HEK293T (cell line): Measurements from ENCODE around the gene ZNF599.
A peak's percentile ranks its signal among the peaks of the same experiment; 100 is the strongest.

Source experiments
- CTCF ChIA-PET: fragments of 350-600 bp; formaldehyde crosslinking; extraction: SDS; loops from one replicate; lab custom pipeline; 2021; ENCODE audit warnings: antibody characterized with exemption, inconsistent platforms; lab: Yijun Ruan, JAX
- POLR2A ChIA-PET: fragments of 350-600 bp; formaldehyde crosslinking; extraction: SDS; loops from one replicate; lab custom pipeline; 2020; ENCODE audit warnings: antibody characterized with exemption, inconsistent platforms; lab: Yijun Ruan, JAX
- DNase-seq: peaks from one replicate; pipeline ENCODE4 v3.0.0; 2012; ENCODE audit warnings: mixed read lengths; ENCODE audit errors: extremely low spot score
- ARNT ChIP-seq: fragments of 450-650 bp; IDR thresholded peaks from 2 replicates; pipeline ENCODE4 v1.6.1; 2017; ENCODE audit warnings: mild to moderate bottlenecking
- BHLHE40 ChIP-seq: fragments of 450-650 bp; IDR thresholded peaks from 2 replicates; pipeline ENCODE4 v1.6.1; 2016; ENCODE audit warnings: mild to moderate bottlenecking, moderate library complexity, borderline replicate concordance
- CTBP1 ChIP-seq: fragments of 450-650 bp; IDR thresholded peaks from 2 replicates; pipeline ENCODE4 v1.6.1; 2016; ENCODE audit warnings: borderline replicate concordance
- ELF4 ChIP-seq: fragments of 450-650 bp; IDR thresholded peaks from 2 replicates; pipeline ENCODE4 v1.6.1; 2017; ENCODE audit warnings: antibody characterized with exemption
- FOXA1 ChIP-seq: fragments of 450-650 bp; IDR thresholded peaks from 2 replicates; pipeline ENCODE4 v1.6.1; 2016; ENCODE audit warnings: mild to moderate bottlenecking
- FOXK2 ChIP-seq: fragments of 450-650 bp; IDR thresholded peaks from 2 replicates; pipeline ENCODE4 v1.6.1; 2016; ENCODE audit warnings: mild to moderate bottlenecking
- FOXM1 ChIP-seq: fragments of 450-650 bp; IDR thresholded peaks from 2 replicates; pipeline ENCODE4 v1.6.1; 2017; ENCODE audit warnings: mild to moderate bottlenecking, borderline replicate concordance
- HDGF ChIP-seq: fragments of 450-650 bp; IDR thresholded peaks from 2 replicates; pipeline ENCODE4 v1.6.1; 2017; ENCODE audit warnings: antibody characterized with exemption, borderline replicate concordance
- L3MBTL2 ChIP-seq: fragments of 450-650 bp; conservative IDR thresholded peaks from 2 replicates; pipeline ENCODE4 v1.6.1; 2016; ENCODE audit warnings: mild to moderate bottlenecking
- LEF1 ChIP-seq: fragments of 450-650 bp; IDR thresholded peaks from 2 replicates; pipeline ENCODE4 v1.6.1; 2017; ENCODE audit warnings: mild to moderate bottlenecking, borderline replicate concordance
- NFRKB ChIP-seq: fragments of 450-650 bp; IDR thresholded peaks from 2 replicates; pipeline ENCODE4 v1.6.1; 2016; ENCODE audit warnings: mild to moderate bottlenecking, moderate library complexity
- PKNOX1 ChIP-seq: fragments of 450-650 bp; IDR thresholded peaks from 2 replicates; pipeline ENCODE4 v1.6.1; 2016
- SP1 ChIP-seq: fragments of 450-650 bp; IDR thresholded peaks from 2 replicates; pipeline ENCODE4 v1.6.1; 2017
- SUZ12 ChIP-seq: fragments of 450-650 bp; IDR thresholded peaks from 2 replicates; pipeline ENCODE4 v1.6.1; 2016; ENCODE audit warnings: mild to moderate bottlenecking
- TARDBP ChIP-seq: fragments of 450-650 bp; IDR thresholded peaks from 2 replicates; pipeline ENCODE4 v1.6.1; 2016
- ZNF384 ChIP-seq: fragments of 450-650 bp; IDR thresholded peaks from 2 replicates; pipeline ENCODE4 v1.6.1; 2016

ZNF599 gene

GRCh38 chr19:34772697-34773554 lies at the start of gene ZNF599:
Gene ZNF599 (minus strand): TSS chr19:34773215. CDS start chr19:34772841, 374 bp downstream.
- peak; percentile 47; the same call in 1 of the 2 replicates for TF ChIP-seq PKNOX1
- peak; percentile 94 for TF ChIP-seq L3MBTL2
- peak; percentile 53; the same call in 1 of the 2 replicates for TF ChIP-seq ELF4
- TF ChIP-seq NFRKB, result no peak
- POLR2A ChIA-PET, result interaction anchor here (0.7 to 1.4 kb wide), 2 partner anchors 38 to 39 kb away, joined by 3 to 4 read pairs; partner anchors contain the start of gene ZNF181
- CTCF ChIA-PET, result no interaction called here
- DNase-seq, result peak; percentile 89

- TF ChIP-seq SUZ12 (no peak), ARNT (no peak), LEF1 (no peak), NFRKB (no peak), ELF4 (no peak), ZNF384 (no peak), SP1 (no peak), HDGF (no peak), FOXK2 (no peak), FOXM1 (no peak), PKNOX1 (no peak), TARDBP (no peak), BHLHE40 (no peak), FOXA1 (no peak), L3MBTL2 (no peak), CTBP1 (no peak)
- CTCF ChIA-PET, result no interaction called here
These were observed 45.3 kb upstream of the ZNF599 start for GRCh38 chr19:34818270-34818669.

GRCh38 chr19:34816708-34817107 lies 43.7 kb upstream of the ZNF599 start:
- ChIA-PET CTCF (no interaction called here), POLR2A (no interaction called here)
- no peak for TF ChIP-seq CTBP1
- TF ChIP-seq ELF4, result no peak
- no peak for TF ChIP-seq NFRKB
- no peak for TF ChIP-seq ZNF384
- no peak for TF ChIP-seq SUZ12
- no peak for TF ChIP-seq L3MBTL2
- no peak for TF ChIP-seq FOXA1
- TF ChIP-seq SP1, result no peak
- no peak for TF ChIP-seq PKNOX1
- no peak for TF ChIP-seq LEF1
- TF ChIP-seq FOXM1, result no peak
- TF ChIP-seq ARNT, result no peak
- TF ChIP-seq HDGF, result no peak
- TF ChIP-seq BHLHE40, result no peak
- TF ChIP-seq FOXK2, result no peak
- no peak for DNase-seq

More at GRCh38 chr19:34818270-34818669, 45.3 kb upstream of the ZNF599 start:
- DNase-seq, result no peak
- POLR2A ChIA-PET, result no interaction called here

- TF ChIP-seq FOXK2, result no peak
- no peak for TF ChIP-seq HDGF
- no peak for TF ChIP-seq LEF1
- no peak for TF ChIP-seq SP1
- no peak for TF ChIP-seq TARDBP
- TF ChIP-seq FOXA1, result no peak
- TF ChIP-seq NFRKB, result no peak
- TF ChIP-seq ARNT, result no peak
- TF ChIP-seq ZNF384, result no peak
- TF ChIP-seq FOXM1, result no peak
- no peak for TF ChIP-seq CTBP1
- no peak for TF ChIP-seq L3MBTL2
- no peak for TF ChIP-seq SUZ12
- CTCF ChIA-PET, result no interaction called here
- DNase-seq, result no peak
- POLR2A ChIA-PET, result no interaction called here
These were observed 35.6 kb upstream of the ZNF599 start for GRCh38 chr19:34808566-34808965.

GRCh38 chr19:34806976-34807860 lies 34.2 kb upstream of the ZNF599 start:
- ChIA-PET CTCF (no interaction called here), POLR2A (no interaction called here)
- DNase-seq, result no peak
- TF ChIP-seq FOXA1 (no peak), HDGF (no peak), PKNOX1 (0 out of 2 replicates have a peak, but pooled peaks have one; percentile 14)
